Kasumi-1 (cell line): ENCODE results near the gene FRMD5.
"Not testable (repeated sequence)": the region's sequence is repeated elsewhere in the genome, so short reads cannot be mapped to it uniquely, and the experiment has no call there.

Experiments
- DNase-seq, 2 experiments: peaks; one replicate each; lab custom pipeline; 2025; lab: John Stamatoyannopoulos, UW

Gene FRMD5

DNA sequence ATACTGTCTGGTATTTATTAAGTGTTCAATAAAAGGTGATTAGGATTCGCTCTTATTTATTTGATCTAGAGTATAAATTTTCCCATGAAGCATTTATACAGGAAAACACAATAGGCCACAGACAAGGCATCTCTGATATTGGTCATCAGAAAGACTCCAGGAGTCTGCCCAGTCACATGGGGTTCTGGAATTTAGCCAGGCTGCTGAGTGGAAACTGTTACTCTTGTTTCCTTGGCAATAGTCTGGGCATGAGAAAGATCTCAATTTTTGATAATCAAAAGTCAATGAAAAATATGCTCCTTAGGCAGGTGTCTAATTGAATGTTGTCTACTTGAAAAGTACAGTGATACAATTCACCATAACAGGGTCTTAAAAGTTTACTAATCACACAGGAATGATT lies 161.2 kb downstream of the FRMD5 start:
- no peak for DNase-seq

DNA sequence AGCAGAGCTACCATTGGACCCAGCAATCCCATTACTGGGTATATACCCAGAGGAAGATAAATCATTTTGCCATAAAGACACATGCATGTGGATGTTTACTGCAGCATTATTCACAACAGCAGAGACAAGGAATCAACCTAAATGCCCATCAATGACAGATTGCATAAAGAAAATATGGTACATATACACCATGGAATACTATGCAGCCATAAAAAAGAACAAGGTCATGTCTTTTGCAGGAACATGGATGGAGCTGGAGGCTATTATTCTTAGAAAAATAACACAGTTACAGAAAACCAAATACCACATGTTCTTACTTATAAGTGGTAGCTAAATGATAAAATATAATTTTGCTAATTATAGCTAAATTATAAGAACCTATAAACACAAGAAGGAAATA lies 162.3 kb downstream of the FRMD5 start:
- DNase-seq: not testable (repeated sequence)

DNA sequence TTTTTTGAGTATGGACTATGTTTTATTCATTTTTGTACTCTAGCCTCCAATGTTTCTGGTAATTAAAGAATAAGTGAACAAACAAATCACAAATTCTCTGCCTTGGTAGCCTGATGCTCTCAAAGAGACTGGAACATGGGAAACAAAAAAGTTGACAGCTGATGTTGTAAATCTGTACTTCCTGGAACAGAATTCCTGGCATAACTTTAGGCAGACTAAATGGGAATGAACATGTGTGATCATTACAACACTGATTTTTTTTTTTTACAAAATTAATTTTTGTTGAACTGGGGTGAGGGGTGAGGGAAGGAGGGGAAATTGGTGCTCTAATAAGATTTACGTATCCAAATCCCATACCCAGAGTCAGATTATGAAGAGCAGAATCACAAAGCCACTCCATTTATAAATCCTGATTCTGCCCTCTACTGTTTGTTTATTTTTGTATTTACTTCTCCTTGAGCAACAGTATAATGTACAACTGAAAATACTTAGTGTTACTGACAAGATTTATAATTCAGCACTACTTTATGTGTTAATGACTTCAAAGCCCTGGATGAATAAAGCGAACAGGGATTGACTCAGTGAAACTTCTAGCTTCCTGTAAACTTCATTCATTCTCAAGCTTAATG lies 165.0 kb downstream of the FRMD5 start:
- no peak for DNase-seq

GRCh38 chr15:44029003-44029402 lies 166.1 kb downstream of the FRMD5 start:
- no peak for DNase-seq

- DNase-seq: no peak
Observed at GRCh38 chr15:44028349-44028748, 166.7 kb downstream of the FRMD5 start.

GRCh38 chr15:44024155-44024554 lies 170.9 kb downstream of the FRMD5 start:
- DNase-seq: no peak

DNA sequence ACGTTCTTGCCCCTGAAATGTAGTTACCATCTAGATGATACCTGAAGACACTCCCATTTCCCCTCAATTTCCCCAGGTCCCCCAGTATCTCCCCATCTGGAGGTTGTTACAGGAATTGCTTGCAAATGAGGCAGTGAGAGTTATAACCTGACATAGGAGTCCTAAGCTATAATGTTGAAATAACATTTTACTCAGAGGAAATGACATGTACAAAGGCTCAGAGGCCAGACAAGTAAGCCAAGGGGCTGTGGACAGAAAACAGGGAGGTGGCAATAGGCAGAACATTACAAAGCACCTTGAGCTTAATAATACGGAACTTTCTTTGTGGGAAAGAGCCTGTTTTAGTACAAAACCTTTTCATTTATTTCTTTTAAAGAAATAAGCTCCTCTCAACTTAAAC lies 171.9 kb downstream of the FRMD5 start:
- no peak for DNase-seq

GRCh38 chr15:44018151-44018550 lies 176.9 kb downstream of the FRMD5 start:
- no peak for DNase-seq

- no peak for DNase-seq
Observed at GRCh38 chr15:44015545-44016305, 179.3 kb downstream of the FRMD5 start.

DNA sequence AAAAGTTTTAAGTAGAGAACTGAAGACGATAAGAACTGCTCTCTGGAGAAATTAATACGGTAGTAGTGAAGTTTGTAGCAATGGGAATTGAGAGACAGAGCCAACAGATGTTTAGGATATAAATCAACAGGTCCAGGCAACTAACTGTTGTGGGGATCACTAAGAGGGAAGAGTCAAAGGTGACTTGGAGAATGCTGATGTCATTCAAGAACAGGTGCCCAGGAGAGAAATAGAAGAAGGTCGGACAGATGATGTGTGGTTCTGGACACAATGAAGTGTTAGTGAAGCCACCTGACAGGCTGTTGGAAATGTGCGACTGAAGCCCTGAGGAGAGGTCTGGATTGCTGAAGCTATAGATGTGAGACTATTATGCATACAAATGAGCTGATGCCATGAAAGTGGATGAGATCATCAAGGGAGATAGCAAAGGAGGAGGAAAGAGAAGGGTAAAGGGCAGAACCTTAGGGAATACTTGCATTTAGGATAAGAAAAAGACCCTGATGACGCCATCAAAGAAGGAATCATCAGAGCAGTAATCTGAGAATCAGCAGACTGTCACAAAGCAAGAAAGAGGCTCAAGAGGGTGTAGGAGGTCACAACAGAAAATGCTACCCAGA lies 183.7 kb downstream of the FRMD5 start:
- DNase-seq: no peak

DNA sequence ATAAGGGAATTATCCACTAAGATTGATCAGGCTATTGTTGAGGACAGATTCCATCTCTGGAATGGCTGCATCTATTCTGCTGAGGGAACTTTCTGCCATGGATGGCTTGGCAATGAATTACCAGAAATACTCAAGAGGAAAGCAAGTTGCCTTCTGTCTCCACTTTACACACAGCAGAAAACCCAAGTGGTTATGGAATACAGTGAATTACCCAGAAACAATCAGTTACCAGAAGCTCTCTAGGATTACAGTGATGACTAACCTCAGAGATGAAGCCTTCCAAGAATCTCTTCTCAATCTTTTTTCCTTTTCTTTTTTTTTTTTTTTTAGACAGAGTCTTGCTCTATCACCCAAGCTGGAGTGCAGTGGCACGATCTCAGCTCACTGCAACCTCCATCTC lies 185.0 kb downstream of the FRMD5 start:
- no peak for DNase-seq

- no peak for DNase-seq
Observed at GRCh38 chr15:44009038-44009437, 186.0 kb downstream of the FRMD5 start.

DNA sequence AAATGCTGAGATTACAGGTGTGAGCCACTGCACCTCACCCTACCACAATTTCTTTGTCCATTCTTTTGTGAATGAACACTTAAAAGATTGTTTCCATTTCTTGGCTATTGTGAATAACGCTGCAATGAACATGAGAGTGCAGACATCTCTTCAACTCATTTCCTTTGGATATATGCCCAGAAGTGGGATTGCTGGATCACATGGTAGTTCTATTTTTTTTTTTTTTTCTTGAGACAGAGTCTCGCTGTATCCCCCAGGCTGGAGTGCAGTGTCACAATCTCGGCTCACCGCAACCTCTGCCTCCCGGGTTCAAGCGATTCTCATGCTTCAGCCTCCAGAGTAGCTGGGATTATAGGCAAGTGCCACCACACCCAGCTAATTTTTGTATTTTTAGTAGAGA lies 194.8 kb downstream of the FRMD5 start:
- not testable (repeated sequence) for DNase-seq

DNA sequence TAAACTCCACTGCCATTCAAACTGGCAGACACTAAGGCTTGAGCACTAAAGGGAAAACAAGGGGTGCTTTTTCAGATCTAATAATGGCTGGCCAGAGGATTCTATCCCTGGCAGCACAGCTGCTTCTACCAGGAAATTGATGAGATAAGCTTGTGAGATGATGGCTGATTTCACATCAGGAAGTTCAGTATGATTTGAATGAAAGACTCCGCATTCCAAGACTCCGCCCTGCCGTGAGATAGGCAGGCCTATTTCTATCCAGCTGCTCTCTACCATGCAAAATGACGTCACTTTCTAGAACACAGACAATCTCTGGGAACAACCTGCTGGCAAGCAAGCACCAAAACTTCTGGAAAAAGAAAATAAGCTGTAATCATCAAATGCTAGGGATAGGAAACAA lies 196.5 kb downstream of the FRMD5 start:
- DNase-seq: no peak

- DNase-seq: no peak
Observed at GRCh38 chr15:43991206-43991605, 203.9 kb downstream of the FRMD5 start.

DNA sequence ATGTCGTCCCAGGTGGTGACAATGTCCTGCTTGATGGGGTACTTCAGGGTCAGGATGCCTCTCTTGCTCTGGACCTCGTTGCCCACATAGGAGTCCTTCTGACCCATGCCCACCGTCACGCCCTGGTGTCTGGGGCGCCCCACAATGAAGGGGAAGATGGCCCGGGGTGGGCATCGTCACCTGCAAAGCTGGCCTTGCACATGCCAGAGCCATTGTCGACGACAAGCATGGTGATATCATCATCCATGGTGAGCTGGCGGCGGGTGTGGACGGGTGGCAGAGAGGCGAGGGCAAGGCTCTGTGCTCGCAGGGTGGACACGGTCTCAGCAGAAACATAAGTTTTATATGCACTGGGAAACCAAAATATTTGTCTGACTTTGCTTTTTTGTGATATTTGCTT lies 205.1 kb downstream of the FRMD5 start:
- DNase-seq: no peak

DNA sequence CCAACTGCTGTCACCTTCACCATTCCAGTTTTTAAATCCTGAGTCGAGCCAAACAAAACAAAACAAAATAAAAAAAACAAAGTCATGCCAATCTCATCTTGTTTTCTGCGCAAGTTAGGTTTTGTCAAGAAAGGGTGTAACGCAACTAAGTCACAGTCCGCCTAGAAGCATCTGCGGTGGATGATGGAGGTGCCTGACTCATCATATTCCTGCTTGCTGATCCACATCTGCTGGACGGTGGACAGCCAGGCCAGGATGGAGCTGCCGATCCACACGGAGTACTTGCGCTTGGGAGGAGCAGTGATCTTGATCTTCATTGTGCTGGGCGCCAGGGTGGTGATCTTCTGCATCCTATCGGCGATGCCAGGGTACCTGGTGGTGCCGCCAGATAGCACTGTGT lies 206.2 kb downstream of the FRMD5 start:
- DNase-seq: no peak

GRCh38 chr15:43987924-43988323 lies 207.1 kb downstream of the FRMD5 start:
- no peak for DNase-seq

- no peak for DNase-seq
Observed at GRCh38 chr15:43985976-43986680, 208.9 kb downstream of the FRMD5 start.

GRCh38 chr15:43981576-43981975 lies 213.5 kb downstream of the FRMD5 start:
- no peak for DNase-seq

DNA sequence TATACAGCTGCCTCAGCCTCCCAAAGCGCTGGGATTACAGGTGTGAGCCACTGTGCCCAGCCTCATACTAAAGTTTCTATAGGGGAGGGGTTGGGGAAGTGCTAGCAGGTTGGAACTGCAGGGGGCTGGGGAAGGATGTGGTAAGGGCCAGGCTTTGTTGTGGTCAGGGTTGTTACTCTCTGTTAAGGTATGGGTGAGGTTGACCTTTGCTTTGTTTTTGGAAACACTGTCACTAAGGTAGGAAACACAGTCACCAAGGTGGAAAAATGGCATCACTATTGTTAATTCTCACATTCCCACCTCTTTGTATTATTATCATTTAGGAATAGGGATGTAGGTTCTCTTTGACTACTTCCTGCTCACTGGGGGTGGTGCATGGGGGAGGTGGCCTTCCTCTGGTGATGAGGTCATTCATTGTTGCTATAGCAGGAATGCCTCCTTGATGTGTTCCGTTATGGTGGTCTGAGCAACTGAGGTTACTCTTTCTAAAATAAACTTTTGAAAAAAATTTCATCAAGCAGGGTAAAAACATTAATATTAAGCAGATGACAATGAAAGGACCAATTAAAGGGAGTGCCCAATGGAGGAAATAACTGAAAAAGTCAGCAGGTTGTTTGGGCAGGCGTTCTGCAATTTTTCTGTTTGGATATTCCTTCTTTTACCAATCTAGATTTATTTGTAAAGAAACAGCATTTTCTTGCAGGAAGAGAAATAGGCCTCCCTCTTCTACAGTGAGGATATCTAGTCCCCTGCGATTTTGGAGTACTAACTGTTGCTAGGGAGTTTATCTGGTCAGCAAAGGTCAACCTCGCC lies 217.8 kb downstream of the FRMD5 start:
- DNase-seq: no peak

- DNase-seq: no peak
Observed at GRCh38 chr15:43975770-43976169, 219.3 kb downstream of the FRMD5 start.
